ENCODE data around the gene ULK4.

The ULK4 gene

GRCh38 chr3:41424543-41425300 lies 537.2 kb downstream of the ULK4 start:
- no peak for DNase-seq

- DNase-seq, result no peak
These were observed 542.1 kb downstream of the ULK4 start for GRCh38 chr3:41419809-41420208.

- DNase-seq, result no peak
These were observed 542.8 kb downstream of the ULK4 start for GRCh38 chr3:41418961-41419691.

GRCh38 chr3:41417574-41417973 lies 544.3 kb downstream of the ULK4 start:
- peak; percentile 26 for DNase-seq

GRCh38 chr3:41411065-41411464 lies 550.8 kb downstream of the ULK4 start:
- no peak for DNase-seq

GRCh38 chr3:41405466-41405865 lies 556.4 kb downstream of the ULK4 start:
- no peak for DNase-seq

GRCh38 chr3:41404582-41404981 lies 557.3 kb downstream of the ULK4 start:
- no peak for DNase-seq

GRCh38 chr3:41394896-41395295 lies 567.0 kb downstream of the ULK4 start:
- DNase-seq, result no peak

GRCh38 chr3:41370765-41371535 lies 591.0 kb downstream of the ULK4 start:
- DNase-seq, result peak; percentile 3

- DNase-seq, result no peak
These were observed 591.6 kb downstream of the ULK4 start for GRCh38 chr3:41370307-41370706.

GRCh38 chr3:41369838-41370237 lies 592.1 kb downstream of the ULK4 start:
- DNase-seq, result peak; percentile 17

- no peak for DNase-seq
These were observed 595.9 kb downstream of the ULK4 start for GRCh38 chr3:41365973-41366372.

- DNase-seq, result no peak
These were observed 597.2 kb downstream of the ULK4 start for GRCh38 chr3:41364736-41365135.

- no peak for DNase-seq
These were observed 597.9 kb downstream of the ULK4 start for GRCh38 chr3:41363830-41364523.

GRCh38 chr3:41362638-41363559 lies 599.0 kb downstream of the ULK4 start:
- no peak for DNase-seq

GRCh38 chr3:41357271-41357670 lies 604.6 kb downstream of the ULK4 start:
- DNase-seq, result no peak

GRCh38 chr3:41356775-41357174 lies 605.1 kb downstream of the ULK4 start:
- no peak for DNase-seq

GRCh38 chr3:41352510-41352909 lies 609.4 kb downstream of the ULK4 start:
- DNase-seq, result no peak

- no peak for DNase-seq
These were observed 611.5 kb downstream of the ULK4 start for GRCh38 chr3:41350441-41350840.

- DNase-seq, result no peak
These were observed 613.5 kb downstream of the ULK4 start for GRCh38 chr3:41348401-41348800.

- DNase-seq, result no peak
These were observed 615.1 kb downstream of the ULK4 start for GRCh38 chr3:41346698-41347270.

- DNase-seq, result no peak
These were observed 616.1 kb downstream of the ULK4 start for GRCh38 chr3:41345788-41346187.

Data from NCI-H510A treated with DMSO at 0.1 percent for 48 hours (cell line).